CD4-positive, alpha-beta T cell (primary cell): ENCODE measurements around the gene TTC29. TPM values are rescaled to one million over a fixed set of nuclear protein-coding genes. Genes with fewer than 3 reads are reported as not detected.

ENCODE experiments used
- ATAC-seq: fragments of 200-7000 bp; cut with Tn5 transposase; one replicate; pipeline ENCODE4 v1.10.0; 2022; ENCODE audit warnings: mild to moderate bottlenecking; ENCODE audit not compliant: poor library complexity
- CTCF ChIA-PET: fragments of 350-600 bp; sonication (Branson Sonifier 250); formaldehyde crosslinking; loops from one replicate; lab custom pipeline; 2021; ENCODE audit warnings: antibody characterized with exemption, inconsistent platforms; lab: Charles Lee
- POLR2A ChIA-PET: fragments of 350-600 bp; sonication (Branson Sonifier 250); formaldehyde crosslinking; loops from one replicate; lab custom pipeline; 2021; ENCODE audit warnings: antibody characterized with exemption, inconsistent platforms; lab: Charles Lee
- DNase-seq, 14 experiments: peaks; one replicate each; pipeline ENCODE4 v3.0.0-alpha.2; 2013 to 2020; ENCODE audit warnings: mixed read lengths in 2 of 14
- H3K27ac ChIP-seq, 2 donors: one replicate each; pipeline versions ENCODE4 v1.5.1 to v1.7.0; 2013; ENCODE audit warnings: low read length in 2 of 2, low read depth in 1 of 2, mild to moderate bottlenecking in 1 of 2
- H3K27me3 ChIP-seq, 2 experiments: 1 replicate in 1 of 2; 2 replicates in 1 of 2; pipeline versions ENCODE4 v1.6.1 to v1.7.0; 2013; ENCODE audit warnings: low read length in 2 of 2, control low read depth in 1 of 2, mild to moderate bottlenecking in 1 of 2, moderate library complexity in 1 of 2; ENCODE audit not compliant: insufficient read depth in 2 of 2, control insufficient read depth in 1 of 2
- H3K36me3 ChIP-seq: one replicate; pipeline ENCODE4 v1.6.1; 2013; ENCODE audit warnings: low read length, control low read depth; ENCODE audit not compliant: insufficient read depth
- H3K4me1 ChIP-seq: one replicate; pipeline ENCODE4 v1.6.1; 2013; ENCODE audit warnings: low read length, control low read depth; ENCODE audit not compliant: insufficient read depth
- H3K4me3 ChIP-seq: one replicate; pipeline ENCODE4 v1.5.1; 2013; ENCODE audit warnings: mild to moderate bottlenecking, low read length, moderate library complexity
- H3K9me3 ChIP-seq, 2 experiments: 1 replicate in 1 of 2; 2 replicates in 1 of 2; pipeline versions ENCODE4 v1.6.1 to v1.7.0; 2013; ENCODE audit warnings: low read length in 2 of 2, mild to moderate bottlenecking in 2 of 2, control low read depth in 1 of 2, moderate library complexity in 1 of 2; ENCODE audit not compliant: control insufficient read depth in 1 of 2, insufficient read depth in 1 of 2
- H3K27ac Mint-ChIP-seq: one replicate; pipeline ENCODE4 v1.8.0; 2020; ENCODE audit warnings: mixed read lengths
- H3K27me3 Mint-ChIP-seq: one replicate; pipeline ENCODE4 v1.8.0; 2021; ENCODE audit warnings: mixed read lengths
- H3K36me3 Mint-ChIP-seq: one replicate; pipeline ENCODE4 v1.8.0; 2021; ENCODE audit warnings: low read depth, mixed read lengths
- H3K4me1 Mint-ChIP-seq: one replicate; pipeline ENCODE4 v1.8.0; 2021; ENCODE audit warnings: low read depth, mixed read lengths
- H3K4me3 Mint-ChIP-seq: one replicate; pipeline ENCODE4 v1.8.0; 2020; ENCODE audit warnings: mild to moderate bottlenecking, mixed read lengths
- H3K9me3 Mint-ChIP-seq: one replicate; pipeline ENCODE4 v1.8.0; 2020; ENCODE audit warnings: mixed read lengths
- CTCF ChIP-seq: fragments of 200-600 bp; IDR thresholded peaks from one replicate; pipeline ENCODE4 v1.8.0; 2022; ENCODE audit warnings: antibody characterized with exemption, mild to moderate bottlenecking
- intact Hi-C, 2 experiments: fragments of 100-400 bp; cut with DNase I in 1 of 2; cut with micrococcal nuclease in 1 of 2; formaldehyde crosslinking; loops; one replicate each; pipeline versions ENCODE4 v1.15.1 to v1.9.0; 2023 to 2025; cut with DNase I, micrococcal nuclease
- total RNA-seq, 174 experiments: library from RNA in 2 of 174; stranded (reverse) in 2 of 174; gene quantifications; one replicate each; pipeline ENCODE4 v1.2.3 and lab custom pipeline; 2021 to 2026

Gene TTC29
- total RNA-seq, 2 experiments from 2014 or later, result not detected

- Mint-ChIP-seq H3K36me3 (no peaks in the 10 kb centered on the region), H3K4me3 (no peak overlapping the region), H3K27ac (no peak overlapping the region), H3K9me3 (no peaks in the 10 kb centered on the region), H3K4me1 (no peaks in the 10 kb centered on the region), H3K27me3 (peaks cover 17% of the 10 kb centered on the region)
- Histone ChIP-seq H3K4me3 (no peak overlapping the region), H3K4me1 (no peaks in the 10 kb centered on the region), H3K36me3 (no peaks in the 10 kb centered on the region), H3K9me3 (no peaks in the 10 kb centered on the region), H3K27ac (no peak overlapping the region), H3K27me3 (peaks cover 0 to 7% of the 10 kb centered on the region in 2 experiments)
- no peak for DNase-seq
- intact Hi-C loops, result no loop called here
- ChIA-PET CTCF (no interaction called here), POLR2A (no interaction called here)
- TF ChIP-seq CTCF, result no peak
- no peak for ATAC-seq
Observed at GRCh38 chr4:146976145-146976544, 30.5 kb upstream of the TTC29 start.

GRCh38 chr4:146975527-146975926 is 29.9 kb upstream of the TTC29 start:
- Mint-ChIP-seq H3K27ac (no peak overlapping the region), H3K36me3 (no peaks in the 10 kb centered on the region), H3K9me3 (no peaks in the 10 kb centered on the region), H3K4me3 (no peak overlapping the region), H3K4me1 (no peaks in the 10 kb centered on the region), H3K27me3 (peaks cover 17% of the 10 kb centered on the region)
- Histone ChIP-seq H3K9me3 (no peaks in the 10 kb centered on the region), H3K36me3 (no peaks in the 10 kb centered on the region), H3K4me3 (no peak overlapping the region), H3K27me3 (peaks cover 0 to 7% of the 10 kb centered on the region in 2 experiments), H3K27ac (no peak overlapping the region), H3K4me1 (no peaks in the 10 kb centered on the region)
- intact Hi-C loops, result no loop called here
- ChIA-PET POLR2A (no interaction called here), CTCF (no interaction called here)
- no peak for TF ChIP-seq CTCF
- ATAC-seq, result no peak
- DNase-seq, result no peak

- Mint-ChIP-seq H3K4me1 (no peaks in the 10 kb centered on the region), H3K27me3 (peaks cover 17% of the 10 kb centered on the region), H3K36me3 (no peaks in the 10 kb centered on the region), H3K4me3 (no peak overlapping the region), H3K9me3 (no peaks in the 10 kb centered on the region), H3K27ac (no peak overlapping the region)
- peaks cover 0 to 8% of the 10 kb centered on the region in 2 experiments for H3K27me3 ChIP-seq
- no peak for ATAC-seq
- TF ChIP-seq CTCF, result no peak
- H3K36me3 ChIP-seq, result no peaks in the 10 kb centered on the region
- H3K4me1 ChIP-seq, result no peaks in the 10 kb centered on the region
- no peak overlapping the region for H3K4me3 ChIP-seq
- intact Hi-C loops, result no loop called here
- no peak overlapping the region for H3K27ac ChIP-seq
- no peak for DNase-seq
- CTCF ChIA-PET, result no interaction called here
- POLR2A ChIA-PET, result no interaction called here
- H3K9me3 ChIP-seq, result no peaks in the 10 kb centered on the region
Observed at GRCh38 chr4:146975036-146975435, 29.4 kb upstream of the TTC29 start.
